ENCODE results near the gene PWWP2A.

DNA sequence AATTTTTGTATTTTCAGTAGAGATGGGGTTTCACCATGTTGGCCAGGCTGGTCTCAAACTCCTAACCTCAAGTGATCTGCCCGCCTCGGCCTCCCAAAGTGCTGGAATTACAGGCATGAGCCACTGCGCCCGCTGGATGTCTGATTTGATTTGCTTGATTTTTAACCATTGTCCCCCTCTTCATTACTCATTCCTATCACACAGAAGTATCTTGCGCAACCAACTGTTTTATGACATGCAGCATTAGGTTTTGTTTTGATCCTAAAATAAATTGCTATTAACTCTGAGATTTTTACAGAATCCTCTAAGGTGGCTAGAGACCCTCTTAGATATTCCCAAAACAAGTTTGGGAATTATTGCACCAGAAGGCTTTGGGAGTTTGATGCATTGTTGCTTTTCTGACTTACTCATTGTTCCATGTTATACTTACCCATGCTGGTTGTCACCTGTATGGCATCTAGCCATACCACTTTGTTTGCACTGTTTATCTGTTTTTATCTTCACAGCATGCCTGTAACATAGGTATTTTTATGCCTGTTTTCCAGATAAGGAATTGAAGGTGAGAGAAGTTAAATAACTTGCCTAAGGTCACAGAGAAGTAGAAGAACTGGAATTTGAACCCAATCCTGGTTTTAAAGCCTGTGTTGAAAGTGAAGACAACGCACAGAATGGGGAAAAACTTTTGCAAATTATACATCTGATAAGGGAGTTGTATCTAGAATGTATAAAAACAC is 35.9 kb upstream of the PWWP2A start:
- TF ChIP-seq, protein P1, sequence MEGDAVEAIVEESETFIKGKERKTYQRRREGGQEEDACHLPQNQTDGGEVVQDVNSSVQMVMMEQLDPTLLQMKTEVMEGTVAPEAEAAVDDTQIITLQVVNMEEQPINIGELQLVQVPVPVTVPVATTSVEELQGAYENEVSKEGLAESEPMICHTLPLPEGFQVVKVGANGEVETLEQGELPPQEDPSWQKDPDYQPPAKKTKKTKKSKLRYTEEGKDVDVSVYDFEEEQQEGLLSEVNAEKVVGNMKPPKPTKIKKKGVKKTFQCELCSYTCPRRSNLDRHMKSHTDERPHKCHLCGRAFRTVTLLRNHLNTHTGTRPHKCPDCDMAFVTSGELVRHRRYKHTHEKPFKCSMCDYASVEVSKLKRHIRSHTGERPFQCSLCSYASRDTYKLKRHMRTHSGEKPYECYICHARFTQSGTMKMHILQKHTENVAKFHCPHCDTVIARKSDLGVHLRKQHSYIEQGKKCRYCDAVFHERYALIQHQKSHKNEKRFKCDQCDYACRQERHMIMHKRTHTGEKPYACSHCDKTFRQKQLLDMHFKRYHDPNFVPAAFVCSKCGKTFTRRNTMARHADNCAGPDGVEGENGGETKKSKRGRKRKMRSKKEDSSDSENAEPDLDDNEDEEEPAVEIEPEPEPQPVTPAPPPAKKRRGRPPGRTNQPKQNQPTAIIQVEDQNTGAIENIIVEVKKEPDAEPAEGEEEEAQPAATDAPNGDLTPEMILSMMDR (IDR thresholded peaks at IDR 0.05; ENCODE audit: borderline replicate concordance, extremely low read depth, low read length, poor library complexity, severe bottlenecking) = no peak
- TF ChIP-seq EZH2 (IDR thresholded peaks at IDR 0.05; ENCODE audit: borderline replicate concordance, low read depth, low read length, severe bottlenecking) = no peak
